GM12878 (cell line): Measurements from ENCODE around the gene STAMBPL1. TPM values are rescaled to one million over a fixed set of nuclear protein-coding genes. Genes with fewer than 3 reads are reported as not detected.
A peak's percentile ranks its signal among the peaks of the same experiment; 100 is the strongest.

Experiments used
- ATAC-seq: fragments of 200-7000 bp; cut with Tn5 transposase; 3 replicates; pipeline ENCODE4 v1.9.1; 2020; ENCODE audit warnings: mild to moderate bottlenecking, moderate library complexity
- BruUV-seq: library from RNA; stranded (reverse); fragments of 400-500 nt; replicated peaks from 2 replicates; lab custom pipeline; 2021; lab: Mats Ljungman, UMichigan
- CTCF ChIA-PET: fragments of 300-600 bp; sonication (Branson Sonifier 250); formaldehyde crosslinking; extraction: SDS; loops from one replicate; lab custom pipeline; 2021; ENCODE audit warnings: inconsistent platforms; lab: Yijun Ruan, JAX
- POLR2A ChIA-PET: fragments of 350-600 bp; formaldehyde crosslinking; extraction: SDS; loops from one replicate; lab custom pipeline; 2021; ENCODE audit warnings: inconsistent platforms; lab: Charles Lee
- RAD21 ChIA-PET: fragments of 300-600 bp; sonication (Branson Sonifier 250); formaldehyde crosslinking; loops from one replicate; lab custom pipeline; 2023; ENCODE audit warnings: antibody characterized with exemption; ENCODE audit not compliant: unreplicated experiment; lab: Charles Lee
- SMC1A ChIA-PET: fragments of 300-600 bp; sonication (Branson Sonifier 250); formaldehyde crosslinking; loops from one replicate; lab custom pipeline; 2023; ENCODE audit not compliant: unreplicated experiment, uncharacterized antibody; lab: Charles Lee
- DNase-seq: peaks from one replicate; pipeline ENCODE4 v3.0.0-alpha.2; 2011; ENCODE audit warnings: low read depth, low spot score
- FAIRE-seq: peaks from 3 replicates; lab custom pipeline; 2011; peaks lifted over from hg19 to GRCh38; lab: Jason Lieb, UNC
- H2AFZ ChIP-seq: 2 replicates; pipeline ENCODE4 v1.6.0; 2011; ENCODE audit warnings: low read depth, low read length, control low read depth; ENCODE audit not compliant: control insufficient read depth
- H3K27ac ChIP-seq: 2 replicates; pipeline ENCODE4 v1.5.1; 2011; ENCODE audit warnings: control low read depth; ENCODE audit not compliant: control insufficient read depth, insufficient read depth
- H3K27me3 ChIP-seq, 2 experiments: replicated peaks in 1 of 2; 2 replicates each; pipeline versions ENCODE4 v1.6.0 to v1.6.1; 2011; ENCODE audit warnings: low read length in 1 of 2; ENCODE audit not compliant: control insufficient read depth in 2 of 2, insufficient read depth in 2 of 2
- H3K36me3 ChIP-seq, 2 experiments: 2 replicates each; pipeline ENCODE4 v1.5.1; 2011; ENCODE audit warnings: low read length in 1 of 2; ENCODE audit not compliant: control insufficient read depth in 2 of 2, insufficient read depth in 2 of 2
- H3K4me1 ChIP-seq: 2 replicates; pipeline ENCODE4 v1.6.1; 2011; ENCODE audit warnings: mild to moderate bottlenecking, low read length, moderate library complexity, mixed read lengths; ENCODE audit not compliant: control insufficient read depth, insufficient read depth
- H3K4me2 ChIP-seq: 2 replicates; pipeline ENCODE4 v1.6.0; 2011; ENCODE audit warnings: control low read depth; ENCODE audit not compliant: control insufficient read depth, insufficient read depth
- H3K4me3 ChIP-seq: fragments of 200-600 bp; sonication (generic); 2 replicates; pipeline ENCODE4 v1.5.1; 2016
- H3K79me2 ChIP-seq: 2 replicates; pipeline ENCODE4 v1.6.0; 2011; ENCODE audit warnings: low read length; ENCODE audit not compliant: control insufficient read depth, insufficient read depth
- H3K9ac ChIP-seq: 2 replicates; pipeline ENCODE4 v1.8.0; 2011; ENCODE audit warnings: low read length, control low read depth, mixed read lengths; ENCODE audit not compliant: control insufficient read depth, insufficient read depth
- H3K9me3 ChIP-seq: replicated peaks from 3 replicates; pipeline ENCODE4 v1.5.1; 2011; ENCODE audit warnings: mild to moderate bottlenecking, low read length; ENCODE audit not compliant: control insufficient read depth, insufficient read depth
- H4K20me1 ChIP-seq: 2 replicates; pipeline ENCODE4 v1.6.0; 2011; ENCODE audit not compliant: control insufficient read depth, insufficient read depth
- BMI1 ChIP-seq: fragments of 450-650 bp; IDR thresholded peaks from 2 replicates; pipeline ENCODE4 v1.6.1; 2016; ENCODE audit warnings: mild to moderate bottlenecking, moderate library complexity, borderline replicate concordance
- E4F1 ChIP-seq: fragments of 450-650 bp; IDR thresholded peaks from 2 replicates; pipeline ENCODE4 v1.6.1; 2018; ENCODE audit warnings: borderline replicate concordance, mild to moderate bottlenecking; ENCODE audit not compliant: partially characterized antibody
- EED ChIP-seq: sonication (generic); IDR thresholded peaks from 2 replicates; pipeline ENCODE4 v1.6.1; 2016; ENCODE audit warnings: antibody characterized with exemption, low read depth
- KLF5 ChIP-seq: fragments of 450-650 bp; IDR thresholded peaks from 2 replicates; pipeline ENCODE4 v1.6.1; 2014; ENCODE audit warnings: mild to moderate bottlenecking; ENCODE audit not compliant: partially characterized antibody
- MYC ChIP-seq: IDR thresholded peaks from 2 replicates; pipeline ENCODE4 v1.6.1; 2011; ENCODE audit warnings: mild to moderate bottlenecking, low read length, moderate library complexity, inconsistent platforms; ENCODE audit not compliant: insufficient read depth, insufficient replicate concordance, insufficient read length, severe bottlenecking
- RB1 ChIP-seq: fragments of 450-650 bp; formaldehyde crosslinking; IDR thresholded peaks from 2 replicates; pipeline ENCODE4 v1.6.1; 2017; ENCODE audit warnings: mild to moderate bottlenecking, borderline replicate concordance
- RFX5 ChIP-seq: IDR thresholded peaks from 2 replicates; pipeline ENCODE4 v1.6.1; 2011; ENCODE audit warnings: low read depth, low read length, improper control_type of control experiment
- SRF ChIP-seq, 2 experiments: IDR thresholded peaks; 2 replicates each; pipeline ENCODE4 v1.6.1; 2011; ENCODE audit warnings: low read depth in 2 of 2, low read length in 2 of 2, mild to moderate bottlenecking in 1 of 2, moderate library complexity in 1 of 2
- TARDBP ChIP-seq: IDR thresholded peaks from 2 replicates; pipeline ENCODE4 v1.6.1; 2016; ENCODE audit warnings: borderline replicate concordance
- WRNIP1 ChIP-seq: IDR thresholded peaks from 2 replicates; pipeline ENCODE4 v1.6.1; 2011; ENCODE audit warnings: low read depth, low read length, improper control_type of control experiment, borderline replicate concordance
- ZNF217 ChIP-seq: fragments of 450-650 bp; IDR thresholded peaks from 2 replicates; pipeline ENCODE4 v1.6.1; 2017; ENCODE audit warnings: antibody characterized with exemption, mild to moderate bottlenecking
- WGBS: methylation state at CpG from one replicate; pipeline ENCODE4 v1.1.6; 2016; ENCODE audit warnings: low lambda C conversion rate; ENCODE audit not compliant: insufficient replicate concordance, insufficient coverage; ENCODE audit errors: missing lambda C conversion rate; 5-methylcytosine and 5-hydroxymethylcytosine counted together
- in situ Hi-C: fragments of 300-500 bp; cut with MboI; formaldehyde crosslinking; loops from 9 replicates; pipeline ENCODE4 v1.14.3; 2018; ENCODE audit warnings: mixed read lengths
- intact Hi-C: fragments of 100-400 bp; cut with micrococcal nuclease; formaldehyde crosslinking; loops from one replicate; pipeline ENCODE4 v1.14.2; 2022; ENCODE audit not compliant: unreplicated experiment
- polyA plus RNA-seq, 11 experiments: library from polyadenylated mRNA; depleted of rRNA in 4 of 11; unstranded in 6 of 11; stranded (reverse) in 5 of 11; fragments of >200 nt; fragmentation: Nextera tagmentation in 4 of 11; fragmentation: Illumina TruSeq in 1 of 11; extraction: Ambion mirVana in 4 of 11; extraction: Trizol in 1 of 11; gene quantifications; 1 replicate in 1 of 11; 2 replicates in 10 of 11; pipeline versions ENCODE4 v1.2.1 to v1.2.3, GENCODE V29; 2011 to 2016; ENCODE audit warnings: inconsistent platforms in 2 of 11, missing spikeins in 2 of 11, low read depth in 1 of 11
- total RNA-seq, 4 experiments: library from RNA; depleted of rRNA in 3 of 4; stranded (reverse); fragments of >200 nt in 3 of 4; fragmentation: Illumina TruSeq in 1 of 4; extraction: Trizol in 1 of 4; gene quantifications; 2 replicates each; pipeline versions ENCODE4 v1.2.1 to v1.2.3, GENCODE V29; 2013 to 2021
- TF ChIP-seq, protein P1 (sequence below): fragments of 450-650 bp; IDR thresholded peaks from 2 replicates; pipeline ENCODE4 v1.6.1; 2016; ENCODE audit warnings: mild to moderate bottlenecking

STAMBPL1 gene
- total and polyA plus RNA-seq, 10 of the 15 experiments (the other 5 are each of a cell fraction or from before 2014, with no cell fraction given) = 7.5 to 44.1 (median 25.4) TPM

DNA sequence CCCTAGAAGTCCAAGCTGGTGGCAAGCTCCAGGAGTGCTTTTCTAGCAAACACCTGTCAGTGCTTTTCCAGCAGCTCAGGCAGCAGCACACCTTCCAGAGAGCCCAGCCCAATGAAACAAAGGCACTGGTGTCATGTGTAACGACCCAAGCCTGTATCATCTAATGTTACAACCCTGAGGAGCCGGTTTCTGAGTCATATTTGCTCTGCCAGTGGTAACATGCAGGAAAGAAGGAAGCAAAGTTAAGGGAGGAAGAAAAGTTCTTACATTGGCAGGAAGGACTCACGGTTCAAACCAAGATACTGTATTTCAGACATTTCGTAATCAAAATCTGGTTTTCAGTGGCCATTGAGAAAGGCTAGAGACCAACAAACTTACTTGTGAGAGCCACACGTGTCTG is 28.3 kb upstream of the STAMBPL1 start, which contains the start of gene ANKRD22:
Gene ANKRD22 (minus strand): TSS at position 139 of the 400 bp plus-strand sequence. CDS start 237 bp downstream, outside the sequence.
- FAIRE-seq = no peak
- H3K27ac ChIP-seq = no peak within 1 kb of the TSS
- RAD21 ChIA-PET = interaction anchor here (0.7 to 1.6 kb wide), 3 partner anchors 15 to 79 kb away, joined by 3 to 6 read pairs (median 4); no protein-coding TSS in a partner anchor
- POLR2A ChIA-PET = no interaction called here
- SMC1A ChIA-PET = interaction anchor here (1.0 to 3.8 kb wide), 4 partner anchors 11 to 28 kb away, joined by 3 to 24 read pairs (median 5); no protein-coding TSS in a partner anchor
- H3K27me3 ChIP-seq = no peaks in the 10 kb centered on the region
- CTCF ChIA-PET = interaction anchor here (1.7 to 3.6 kb wide), 2 partner anchors 17 to 81 kb away, joined by 9 to 30 read pairs; no protein-coding TSS in a partner anchor
- H2AFZ ChIP-seq = peak within 1 kb of the TSS; percentile 71
- no peaks in the 10 kb centered on the region for H3K36me3 ChIP-seq
- H3K79me2 ChIP-seq = no peaks in the 10 kb centered on the region
- ATAC-seq = peak; percentile 39; the same call in 1 of the 3 replicates
- no peak within 1 kb of the TSS; the same call in 1 of the 2 replicates for H3K4me3 ChIP-seq
- in situ Hi-C loops = no loop called here
- WGBS = 48% methylated on average over 5 of the region's 5 CpGs
- peak; percentile 40; the same call in 1 of the 2 replicates for TF ChIP-seq EED
- TF ChIP-seq ZNF217 = no peak
- H3K9ac ChIP-seq = no peak within 1 kb of the TSS
- DNase-seq = no peak
- no TSS peak for BruUV-seq
- H3K4me1 ChIP-seq = peaks cover 4% of the 10 kb centered on the region; the same call in 1 of the 2 replicates
- intact Hi-C loops = no loop called here
- peak within 1 kb of the TSS; percentile 23 for H3K4me2 ChIP-seq
- no peaks in the 10 kb centered on the region for H3K9me3 ChIP-seq
- H4K20me1 ChIP-seq = no peaks in the 10 kb centered on the region

- no peak overlapping the region for H3K9ac ChIP-seq
- DNase-seq (no peak), ATAC-seq (no peak), FAIRE-seq (no peak)
- H3K27ac ChIP-seq = no peak overlapping the region
- in situ Hi-C loops = no loop called here
- H3K4me2 ChIP-seq = no peak overlapping the region
- ChIA-PET CTCF (interaction anchor here (1.1 to 3.6 kb wide), 6 partner anchors 10 to 82 kb away, joined by 3 to 30 read pairs (median 6); no protein-coding TSS in a partner anchor), SMC1A (interaction anchor here (0.8 to 3.8 kb wide), 5 partner anchors 8 to 48 kb away, joined by 4 to 24 read pairs (median 5); no protein-coding TSS in a partner anchor), POLR2A (no interaction called here), RAD21 (interaction anchor here (0.9 to 1.0 kb wide), 2 partner anchors 10 to 81 kb away, joined by 3 read pairs; no protein-coding TSS in a partner anchor)
- no peaks in the 10 kb centered on the region for H3K9me3 ChIP-seq
- no peaks in the 10 kb centered on the region for H3K79me2 ChIP-seq
- H3K36me3 ChIP-seq = no peaks in the 10 kb centered on the region
- no TSS peak for BruUV-seq
- H3K27me3 ChIP-seq = no peaks in the 10 kb centered on the region
- peaks cover 4% of the 10 kb centered on the region; the same call in 1 of the 2 replicates for H3K4me1 ChIP-seq
- no peak overlapping the region for H2AFZ ChIP-seq
- WGBS = 97% methylated on average over 4 of the region's 4 CpGs
- H3K4me3 ChIP-seq = no peak overlapping the region
- intact Hi-C loops = no loop called here
- H4K20me1 ChIP-seq = no peaks in the 10 kb centered on the region
- TF ChIP-seq, protein P1, sequence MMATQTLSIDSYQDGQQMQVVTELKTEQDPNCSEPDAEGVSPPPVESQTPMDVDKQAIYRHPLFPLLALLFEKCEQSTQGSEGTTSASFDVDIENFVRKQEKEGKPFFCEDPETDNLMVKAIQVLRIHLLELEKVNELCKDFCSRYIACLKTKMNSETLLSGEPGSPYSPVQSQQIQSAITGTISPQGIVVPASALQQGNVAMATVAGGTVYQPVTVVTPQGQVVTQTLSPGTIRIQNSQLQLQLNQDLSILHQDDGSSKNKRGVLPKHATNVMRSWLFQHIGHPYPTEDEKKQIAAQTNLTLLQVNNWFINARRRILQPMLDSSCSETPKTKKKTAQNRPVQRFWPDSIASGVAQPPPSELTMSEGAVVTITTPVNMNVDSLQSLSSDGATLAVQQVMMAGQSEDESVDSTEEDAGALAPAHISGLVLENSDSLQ = no peak
- TF ChIP-seq RB1 (no peak), E4F1 (no peak), RFX5 (no peak), KLF5 (no peak), BMI1 (no peak), TARDBP (no peak), MYC (no peak), WRNIP1 (no peak), SRF (IDR thresholded peaks at IDR 0.05; ENCODE audit: low read depth in 2 of 2, low read length in 2 of 2) (no peak)
Observed at GRCh38 chr10:88852327-88852726, 27.7 kb upstream of the STAMBPL1 start.
